ENCODE results near the gene ZNF268.
"Not testable (repeated sequence)": the region's sequence is repeated elsewhere in the genome, so short reads cannot be mapped to it uniquely, and the experiment has no call there.

ZNF268 gene

GRCh38 chr12:133236556-133236955, 55.3 kb downstream of the ZNF268 start:
- no peaks in the 10 kb centered on the region for H3K36me3 Mint-ChIP-seq (ENCODE audit: low read depth)
- H3K4me1 Mint-ChIP-seq (ENCODE audit: low read depth), result no peaks in the 10 kb centered on the region
- peaks cover 53% of the 10 kb centered on the region for H3K9me3 Mint-ChIP-seq
- no peaks in the 10 kb centered on the region for H3K27me3 Mint-ChIP-seq (ENCODE audit: low read depth)
- H3K27ac Mint-ChIP-seq, result no peak overlapping the region
- H3K4me3 Mint-ChIP-seq, result no peak overlapping the region

GRCh38 chr12:133251732-133252131, 70.4 kb downstream of the ZNF268 start:
- H3K9me3 Mint-ChIP-seq, result peaks cover 67% of the 10 kb centered on the region
- no peaks in the 10 kb centered on the region for H3K4me1 Mint-ChIP-seq (ENCODE audit: low read depth)
- H3K4me3 Mint-ChIP-seq, result no peak overlapping the region
- no peaks in the 10 kb centered on the region for H3K27me3 Mint-ChIP-seq (ENCODE audit: low read depth)
- no peak overlapping the region for H3K27ac Mint-ChIP-seq
- no peaks in the 10 kb centered on the region for H3K36me3 Mint-ChIP-seq (ENCODE audit: low read depth)

GRCh38 chr12:133255833-133256232, 74.5 kb downstream of the ZNF268 start:
- not testable (repeated sequence) for H3K36me3 Mint-ChIP-seq (ENCODE audit: low read depth); H3K27me3 Mint-ChIP-seq (ENCODE audit: low read depth); H3K4me1 Mint-ChIP-seq (ENCODE audit: low read depth); H3K27ac Mint-ChIP-seq; H3K4me3 Mint-ChIP-seq
- peaks cover 49% of the 10 kb centered on the region for H3K9me3 Mint-ChIP-seq

GRCh38 chr12:133256321-133256720, 75.0 kb downstream of the ZNF268 start:
- Mint-ChIP-seq H3K4me3 (no peak overlapping the region), H3K27ac (no peak overlapping the region), H3K4me1 (ENCODE audit: low read depth) (no peaks in the 10 kb centered on the region), H3K27me3 (ENCODE audit: low read depth) (no peaks in the 10 kb centered on the region), H3K9me3 (peaks cover 44% of the 10 kb centered on the region), H3K36me3 (ENCODE audit: low read depth) (no peaks in the 10 kb centered on the region)

GRCh38 chr12:133264173-133264572, 82.9 kb downstream of the ZNF268 start:
- no peak overlapping the region for H3K4me3 Mint-ChIP-seq
- no peaks in the 10 kb centered on the region for H3K27me3 Mint-ChIP-seq (ENCODE audit: low read depth)
- H3K27ac Mint-ChIP-seq, result no peak overlapping the region
- peaks cover 7% of the 10 kb centered on the region for H3K9me3 Mint-ChIP-seq
- H3K36me3 Mint-ChIP-seq (ENCODE audit: low read depth), result no peaks in the 10 kb centered on the region
- H3K4me1 Mint-ChIP-seq (ENCODE audit: low read depth), result no peaks in the 10 kb centered on the region
